HCT116 (cell line): Measurements from ENCODE around the gene DIP2B. TPM values are rescaled to one million over a fixed set of nuclear protein-coding genes. Genes with fewer than 3 reads are reported as not detected.

Experiments used
- ATAC-seq: fragments of 200-7000 bp; cut with Tn5 transposase; 2 replicates; pipeline ENCODE4 v1.9.1; 2020; ENCODE audit warnings: mild to moderate bottlenecking, moderate library complexity
- BruUV-seq: library from RNA; stranded (reverse); fragments of 400-500 nt; replicated peaks from 2 replicates; lab custom pipeline; 2021; lab: Mats Ljungman, UMichigan
- CTCF ChIA-PET: fragments of 300-600 bp; sonication (Branson Sonifier 250); formaldehyde crosslinking; loops from one replicate; lab custom pipeline; 2021; ENCODE audit warnings: antibody characterized with exemption; lab: Charles Lee
- POLR2A ChIA-PET: fragments of 300-600, 350-600 bp; sonication (Branson Sonifier 250); formaldehyde crosslinking; loops from one replicate; lab custom pipeline; 2021; ENCODE audit warnings: antibody characterized with exemption; lab: Charles Lee
- RAD21 ChIA-PET, 2 experiments: fragments of 300-600 bp; sonication (Branson Sonifier 250); formaldehyde crosslinking; loops; one replicate each; lab custom pipeline; 2023; ENCODE audit warnings: low total read pairs in 2 of 2; ENCODE audit not compliant: uncharacterized antibody in 2 of 2, unreplicated experiment in 2 of 2, low non-redundant PET in 1 of 2; lab: Charles Lee
- DNase-seq: peaks from one replicate; pipeline ENCODE4 v3.0.0-alpha.2; 2010; ENCODE audit warnings: low read depth, low spot score
- H2AFZ ChIP-seq: fragments of 200-600 bp; shearing (Covaris generic), sonication (generic); 2 replicates; pipeline ENCODE4 v1.6.1; 2017; ENCODE audit warnings: low read depth, mixed run types, mixed read lengths, antibody characterized with exemption, low read length; ENCODE audit not compliant: poor library complexity, severe bottlenecking
- H3K27ac ChIP-seq: 2 replicates; pipeline ENCODE4 v1.5.1; 2012; ENCODE audit warnings: low read depth, low read length
- H3K27me3 ChIP-seq: fragments of 200-600 bp; sonication (generic); 2 replicates; pipeline ENCODE4 v1.6.1; 2016; ENCODE audit warnings: mixed run types, low read length, mixed read lengths; ENCODE audit not compliant: insufficient read depth
- H3K36me3 ChIP-seq, 2 experiments: fragments of 200-500 bp in 1 of 2; fragments of 200-600 bp in 1 of 2; sonication (Bioruptor generic) in 1 of 2; sonication (generic) in 1 of 2; 2 replicates each; pipeline versions ENCODE4 v1.5.1 to v1.6.1; 2014 to 2016; ENCODE audit warnings: low read length in 2 of 2, inconsistent platforms in 1 of 2, mixed read lengths in 1 of 2, mixed run types in 1 of 2; ENCODE audit not compliant: insufficient read depth in 2 of 2, control insufficient read depth in 1 of 2
- H3K4me1 ChIP-seq, 2 experiments: fragments of 200-600 bp in 1 of 2; sonication (generic) in 1 of 2; 2 replicates each; pipeline versions ENCODE4 v1.5.1 to v1.6.1; 2012 to 2017; ENCODE audit warnings: low read length in 2 of 2, inconsistent platforms in 1 of 2, mild to moderate bottlenecking in 1 of 2, mixed read lengths in 1 of 2, mixed run types in 1 of 2, moderate library complexity in 1 of 2; ENCODE audit not compliant: insufficient read depth in 2 of 2, control insufficient read depth in 1 of 2
- H3K4me2 ChIP-seq: fragments of 200-600 bp; sonication (generic); 2 replicates; pipeline ENCODE4 v1.6.1; 2017; ENCODE audit warnings: mixed run types, low read length, mixed read lengths
- H3K4me3 ChIP-seq, 2 experiments: fragments of 200-600 bp in 1 of 2; sonication (generic) in 1 of 2; replicated peaks in 1 of 2; 2 replicates each; pipeline ENCODE4 v1.5.1; 2011 to 2016; ENCODE audit warnings: low read length in 2 of 2, control low read depth in 1 of 2, low read depth in 1 of 2, mild to moderate bottlenecking in 1 of 2, mixed read lengths in 1 of 2, mixed run types in 1 of 2
- H3K79me2 ChIP-seq: fragments of 200-600 bp; sonication (generic); 2 replicates; pipeline ENCODE4 v1.6.1; 2017; ENCODE audit warnings: mild to moderate bottlenecking, mixed run types, low read length, moderate library complexity, mixed read lengths; ENCODE audit not compliant: insufficient read depth
- H3K9ac ChIP-seq: fragments of 200-600 bp; sonication (generic); 2 replicates; pipeline ENCODE4 v1.6.1; 2016; ENCODE audit warnings: low read length, mixed read lengths
- H3K9me2 ChIP-seq: fragments of 200-600 bp; sonication (generic), shearing (Covaris generic); 2 replicates; pipeline ENCODE4 v1.6.1; 2017; ENCODE audit warnings: mixed run types, mild to moderate bottlenecking, moderate library complexity; ENCODE audit not compliant: insufficient read depth
- H3K9me3 ChIP-seq, 2 experiments: fragments of 200-500 bp in 1 of 2; fragments of 200-600 bp in 1 of 2; sonication (Bioruptor generic) in 1 of 2; sonication (generic) in 1 of 2; 2 replicates each; pipeline ENCODE4 v1.6.1; 2014 to 2017; ENCODE audit warnings: low read length in 2 of 2, mixed read lengths in 2 of 2, inconsistent platforms in 1 of 2, low read depth in 1 of 2, mild to moderate bottlenecking in 1 of 2, mixed run types in 1 of 2, moderate library complexity in 1 of 2; ENCODE audit not compliant: control insufficient read depth in 1 of 2, insufficient read depth in 1 of 2
- H4K20me1 ChIP-seq: fragments of 200-600 bp; sonication (generic), shearing (Covaris generic); 2 replicates; pipeline ENCODE4 v1.6.1; 2017; ENCODE audit warnings: mixed run types, mild to moderate bottlenecking, moderate library complexity; ENCODE audit not compliant: insufficient read depth
- CBX3 ChIP-seq: IDR thresholded peaks from 2 replicates; pipeline ENCODE4 v1.6.1; 2012; ENCODE audit warnings: low read depth
- ELF1 ChIP-seq: IDR thresholded peaks from 2 replicates; pipeline ENCODE4 v1.6.1; 2012; ENCODE audit warnings: low read depth, borderline replicate concordance
- EZH2phosphoT487 ChIP-seq: fragments of 200-600 bp; IDR thresholded peaks from 2 replicates; pipeline ENCODE4 v1.6.1; 2018; ENCODE audit warnings: antibody characterized with exemption, borderline replicate concordance
- FOSL1 ChIP-seq: IDR thresholded peaks from 2 replicates; pipeline ENCODE4 v1.6.1; 2012; ENCODE audit warnings: low read depth
- JUND ChIP-seq: IDR thresholded peaks from 2 replicates; pipeline ENCODE4 v1.6.1; 2012
- MAX ChIP-seq: IDR thresholded peaks from 2 replicates; pipeline ENCODE4 v1.6.1; 2012
- POLR2AphosphoS5 ChIP-seq: IDR thresholded peaks from 2 replicates; pipeline ENCODE4 v1.6.1; 2011; ENCODE audit warnings: mild to moderate bottlenecking, low read depth, low read length, moderate library complexity
- RAD21 ChIP-seq: IDR thresholded peaks from 2 replicates; pipeline ENCODE4 v1.6.1; 2012; ENCODE audit warnings: low read depth, mild to moderate bottlenecking
- SP1 ChIP-seq: IDR thresholded peaks from 2 replicates; pipeline ENCODE4 v1.6.1; 2012; ENCODE audit warnings: low read depth
- SRF ChIP-seq: IDR thresholded peaks from 2 replicates; pipeline ENCODE4 v1.6.1; 2012; ENCODE audit warnings: low read depth
- TCF7L2 ChIP-seq: IDR thresholded peaks from 2 replicates; pipeline ENCODE4 v1.7.0; 2011; ENCODE audit warnings: borderline replicate concordance, inconsistent platforms; ENCODE audit not compliant: insufficient read depth, insufficient read length; ENCODE audit errors: extremely low read depth
- YY1 ChIP-seq: IDR thresholded peaks from 2 replicates; pipeline ENCODE4 v1.6.1; 2011; ENCODE audit warnings: low read length, low read depth, moderate library complexity, mild to moderate bottlenecking; ENCODE audit not compliant: insufficient replicate concordance; ENCODE audit errors: extremely low read depth
- intact Hi-C: fragments of 100-400 bp; cut with micrococcal nuclease; formaldehyde crosslinking; loops from 2 replicates; pipeline ENCODE4 v1.10.0; 2022
- total RNA-seq: library from RNA; stranded (reverse); gene quantifications from one replicate; pipeline ENCODE4 v1.2.1, GENCODE V29; 2021; ENCODE audit not compliant: unreplicated experiment

DIP2B gene
- total RNA-seq, 1 experiment from 2014 or later = 32.3 TPM

- H3K4me3 ChIP-seq = peak overlapping the region in 1 of 2 experiments; percentile 32; a peak in 2 of 4 replicates
- H3K9me3 ChIP-seq = no peaks in the 10 kb centered on the region
- RAD21 ChIA-PET = no interaction called here
- no peaks in the 10 kb centered on the region for H4K20me1 ChIP-seq
- H3K4me2 ChIP-seq = peak overlapping the region; percentile 73
- peak overlapping the region; percentile 44 for H3K27ac ChIP-seq
- ATAC-seq (peak; percentile 86), DNase-seq (peak; percentile 66)
- H3K27me3 ChIP-seq = no peaks in the 10 kb centered on the region
- peaks cover 58 to 70% of the 10 kb centered on the region in 2 experiments for H3K4me1 ChIP-seq
- no peak overlapping the region for H2AFZ ChIP-seq
- H3K79me2 ChIP-seq = peaks cover 70% of the 10 kb centered on the region
- H3K36me3 ChIP-seq = no peaks in the 10 kb centered on the region
- intact Hi-C loops = no loop called here
- POLR2A ChIA-PET = no interaction called here
- peak overlapping the region; percentile 46 for H3K9ac ChIP-seq
- TF ChIP-seq CBX3 (0 out of 2 replicates have a peak, but pooled peaks have one; percentile 9), EZH2phosphoT487 (no peak), RAD21 (0 out of 2 replicates have a peak, but pooled peaks have one; percentile 5), JUND (peak; percentile 51), MAX (peak; percentile 25; the same call in 1 of the 2 replicates), TCF7L2 (no peak), SRF (peak; percentile 93), YY1 (no peak), FOSL1 (peak; percentile 60), SP1 (peak; percentile 46; the same call in 1 of the 2 replicates), POLR2AphosphoS5 (no peak), ELF1 (no peak)
- no TSS peak for BruUV-seq
- CTCF ChIA-PET = no interaction called here
- no peaks in the 10 kb centered on the region for H3K9me2 ChIP-seq
These were observed 114.3 kb downstream of the DIP2B start for GRCh38 chr12:50618864-50619609.
